Measurements from ENCODE around the gene C12orf76.

Gene C12orf76

DNA sequence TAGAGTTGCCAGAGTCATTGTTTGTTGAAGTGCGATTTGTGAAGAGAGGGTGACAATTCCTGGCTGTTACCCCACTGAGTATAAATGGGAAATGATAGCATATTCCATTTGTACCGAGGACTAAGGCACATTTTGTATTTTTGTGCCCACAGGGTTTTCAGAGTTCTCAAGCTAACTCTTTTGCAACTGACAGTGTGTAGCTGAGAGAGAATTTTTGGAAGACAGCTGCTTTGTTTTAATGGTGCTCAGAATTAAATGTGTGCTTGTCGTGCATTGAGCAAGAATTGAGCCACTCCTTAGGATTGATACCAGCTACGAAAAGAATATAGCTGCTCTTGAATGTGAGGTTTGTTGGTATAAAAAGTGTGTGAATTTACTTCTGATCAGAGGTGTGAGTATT, 27.4 kb downstream of the C12orf76 start:
- DNase-seq, result no peak

DNA sequence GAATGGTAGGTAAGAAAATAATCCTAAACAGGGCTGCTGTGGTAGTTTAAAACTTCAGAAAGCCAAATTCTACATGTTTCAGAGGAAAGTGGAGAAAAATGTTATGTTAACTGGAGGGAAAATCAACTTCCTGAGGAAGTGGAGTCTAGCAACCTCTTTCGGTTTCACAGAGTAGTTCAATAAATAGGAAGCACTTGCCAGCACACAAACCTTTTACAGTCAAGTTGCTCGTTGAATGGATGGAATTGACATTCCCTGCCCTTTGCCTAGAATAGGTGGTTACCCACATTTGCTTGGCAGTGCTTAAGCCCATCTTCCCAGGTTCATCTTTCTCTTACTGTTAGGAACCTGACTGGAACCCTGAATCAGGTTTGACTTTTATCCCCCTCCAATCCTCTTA, 33.2 kb downstream of the C12orf76 start:
- DNase-seq, result no peak

DNA sequence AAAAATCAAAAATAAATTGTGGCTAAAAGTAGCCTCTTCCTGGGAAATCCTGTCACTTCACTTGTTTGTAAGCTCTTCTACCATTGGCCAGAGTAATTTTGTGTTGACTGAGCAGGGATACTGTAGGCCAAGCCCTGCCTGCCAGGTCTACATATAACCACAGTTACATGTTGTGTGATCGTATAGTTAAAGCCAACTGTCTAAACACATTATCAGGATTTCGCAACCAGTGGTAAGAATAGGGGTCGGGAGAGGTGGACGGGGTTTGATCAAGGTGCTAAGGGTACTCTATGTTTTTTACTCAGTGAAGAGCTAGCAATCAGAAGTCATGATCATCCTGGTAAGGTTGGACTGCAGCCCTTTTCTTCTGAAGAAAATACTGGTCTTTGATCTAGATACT, 35.7 kb downstream of the C12orf76 start:
- no peak for DNase-seq

DNA sequence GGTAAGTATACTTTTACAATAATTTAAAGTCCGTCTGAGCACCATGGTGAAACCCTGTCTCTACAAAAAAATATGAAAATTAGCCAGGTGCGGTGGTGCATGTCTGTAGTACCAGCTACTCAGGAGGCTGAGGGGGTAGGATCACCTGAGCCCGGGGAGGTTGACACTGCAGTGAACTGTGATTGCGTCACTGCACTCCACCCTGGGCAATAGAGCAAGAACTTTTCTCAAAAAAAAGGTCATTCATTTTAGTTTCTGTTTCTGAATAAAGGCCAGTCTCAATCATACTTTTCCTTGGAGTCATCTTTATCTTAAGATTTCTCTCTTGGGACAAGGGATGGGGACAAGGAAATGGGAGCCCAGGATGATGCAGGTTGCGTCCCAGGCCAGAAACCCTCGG, 36.2 kb downstream of the C12orf76 start:
- DNase-seq, result no peak

DNA sequence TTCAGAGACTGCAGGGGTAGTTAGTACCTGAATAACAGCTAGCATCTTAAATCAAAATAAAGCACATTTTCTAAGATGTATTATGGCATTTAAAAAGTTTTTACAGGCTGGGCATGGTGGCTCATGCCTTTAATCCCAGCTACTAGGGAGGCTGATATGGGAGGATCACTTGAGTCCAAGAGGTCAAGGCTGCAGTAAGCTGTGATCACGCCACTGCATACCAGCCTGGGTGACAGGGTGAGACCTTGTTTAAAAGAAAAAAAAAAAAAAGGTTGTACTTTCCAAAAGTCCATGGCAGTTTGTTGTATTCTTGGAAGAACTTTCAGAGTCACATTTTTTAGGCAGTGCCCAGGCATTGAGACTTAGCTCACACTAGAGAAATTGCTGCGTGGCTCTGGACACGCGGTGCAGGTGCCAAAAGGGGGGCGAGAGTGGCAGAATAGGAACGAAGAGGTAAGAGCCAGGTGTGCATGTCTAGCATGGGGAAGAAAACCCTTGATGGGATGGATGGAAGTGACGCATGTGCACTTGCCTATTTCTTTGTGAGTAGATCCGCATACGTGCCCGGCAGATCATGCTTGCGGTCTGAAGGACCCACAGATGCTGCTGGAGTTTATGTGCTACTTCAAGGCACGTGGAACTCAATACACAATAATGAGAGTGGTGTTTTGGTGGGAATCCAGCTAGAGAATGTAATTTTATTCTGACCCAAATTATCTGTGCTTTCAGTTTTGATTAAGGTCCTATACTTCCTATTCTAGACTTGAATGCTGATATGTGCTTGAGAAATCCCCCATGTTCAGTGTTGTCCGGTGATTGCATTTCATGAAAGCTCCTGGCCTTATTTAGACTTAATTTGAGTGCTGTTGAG, 37.2 kb downstream of the C12orf76 start:
- no peak for DNase-seq

DNA sequence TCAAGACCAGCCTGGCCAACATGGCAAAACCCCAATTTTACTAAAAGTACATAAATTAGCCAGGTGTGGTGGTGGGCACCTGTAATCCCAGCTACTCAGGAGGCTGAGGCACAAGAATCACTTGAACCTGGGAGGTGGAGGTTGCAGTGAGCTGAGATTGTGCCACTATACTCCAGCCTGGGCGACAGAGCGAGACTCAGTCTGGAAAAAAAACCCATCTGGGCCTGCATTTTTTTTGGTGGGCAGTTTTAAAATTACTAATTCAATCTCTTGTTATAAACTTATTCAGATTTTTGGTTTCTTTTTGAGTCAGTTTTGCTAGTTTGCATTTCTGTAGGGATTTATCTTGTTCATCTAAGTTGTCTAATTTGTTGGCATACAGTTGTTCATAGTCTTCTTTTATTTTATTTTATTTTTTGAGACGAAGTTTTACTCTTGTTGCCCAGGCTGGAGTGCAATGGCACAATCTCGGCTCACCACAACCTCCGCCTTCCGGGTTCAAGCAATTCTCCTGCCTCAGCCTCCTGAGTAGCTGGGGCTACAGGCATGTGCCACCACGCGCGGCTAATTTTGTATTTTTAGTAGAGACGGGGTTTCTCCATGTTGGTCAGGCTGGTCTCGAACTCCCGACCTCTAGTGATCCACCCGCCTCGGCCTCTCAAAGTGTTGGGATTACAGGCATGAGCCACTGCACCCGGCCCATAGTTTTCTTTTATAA, 39.5 kb downstream of the C12orf76 start:
- peak; percentile 37 for DNase-seq

DNA sequence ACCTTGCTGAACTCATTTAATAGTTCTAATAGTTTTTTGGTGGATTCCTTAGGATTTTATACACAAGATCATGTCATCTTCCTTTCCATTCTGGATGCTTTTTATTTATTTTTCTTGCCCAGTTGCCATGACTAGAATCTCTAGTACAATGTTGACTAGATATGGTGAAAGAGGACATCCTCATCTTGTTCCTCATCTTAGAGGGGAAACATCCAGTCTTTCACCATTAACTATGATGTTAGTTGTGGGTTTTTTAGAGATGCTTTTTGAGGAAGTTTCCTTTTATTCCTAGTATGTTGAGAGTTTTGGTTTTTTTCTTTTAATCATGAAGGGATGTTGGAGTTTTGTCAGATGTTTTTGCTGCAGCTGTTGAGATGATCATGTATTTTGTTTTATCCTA, 40.4 kb downstream of the C12orf76 start:
- no peak for DNase-seq

DNA sequence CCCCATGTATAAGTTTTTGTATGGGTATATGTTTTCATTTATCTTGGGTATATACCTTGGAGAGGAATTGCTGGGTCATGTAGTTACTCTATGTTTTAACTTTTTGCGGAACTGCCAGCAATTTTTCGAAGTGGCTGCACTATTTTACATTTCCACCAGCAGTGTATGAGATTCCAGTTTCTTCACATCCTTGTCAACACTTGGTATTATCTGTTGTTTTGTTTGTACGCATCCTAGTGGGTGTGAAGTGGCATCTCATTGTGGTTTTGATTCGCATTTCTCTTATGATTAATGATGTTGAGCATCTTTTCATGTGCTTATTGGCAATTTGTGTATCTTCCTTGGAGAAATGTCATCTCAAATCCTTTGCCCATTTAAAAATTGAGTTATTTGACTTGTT, 42.2 kb downstream of the C12orf76 start:
- no peak for DNase-seq

DNA sequence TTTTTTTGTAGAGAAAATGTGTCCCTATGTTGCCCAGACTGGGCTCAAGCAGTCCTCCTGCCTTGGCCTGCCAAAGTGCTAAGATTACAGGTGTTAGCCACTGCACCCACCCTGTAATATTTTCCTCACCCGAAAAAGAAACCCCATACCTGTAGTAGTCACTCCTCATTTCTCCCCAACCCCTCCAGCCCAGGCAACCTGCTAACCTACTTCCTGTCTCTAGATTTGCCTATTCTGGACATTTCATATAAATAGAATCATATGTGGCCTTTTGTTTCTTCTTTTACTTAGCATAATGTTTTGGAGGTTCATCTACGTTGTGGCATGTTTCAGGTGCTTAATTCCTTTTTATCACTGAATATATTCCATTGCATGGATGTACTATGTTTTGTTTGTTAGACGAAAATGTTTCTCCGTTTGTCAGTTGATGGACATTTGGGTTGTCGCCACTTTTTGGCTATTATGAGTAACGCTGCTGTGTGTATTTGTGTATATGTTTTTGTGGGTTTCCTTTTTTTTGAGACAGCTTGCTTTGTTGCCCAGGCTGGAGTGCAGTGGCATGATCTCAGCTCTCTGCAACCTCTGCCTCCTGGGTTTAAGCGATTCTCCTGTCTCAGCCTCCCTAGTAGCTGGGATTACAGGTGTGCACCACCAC, 42.9 kb downstream of the C12orf76 start:
- DNase-seq, result peak; percentile 34

DNA sequence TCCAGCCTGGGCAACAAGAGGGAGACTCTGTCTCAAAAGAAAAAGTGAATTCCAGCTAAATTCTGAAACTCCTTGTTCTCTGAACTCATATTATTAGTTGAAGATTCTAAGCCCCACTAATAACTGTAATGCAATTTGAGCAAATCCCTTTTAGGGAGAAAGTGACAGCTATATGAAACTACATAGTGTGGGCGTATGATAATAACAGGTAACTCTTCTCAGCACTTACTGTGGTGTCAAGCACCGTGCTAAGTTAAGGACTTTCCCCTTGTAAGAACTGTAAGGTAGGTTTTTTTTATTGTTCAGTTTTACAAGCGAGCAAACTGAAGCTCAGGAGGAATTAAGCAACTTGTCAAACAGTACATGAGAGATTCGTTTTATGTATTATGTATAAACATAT, 43.7 kb downstream of the C12orf76 start:
- DNase-seq, result peak; percentile 21

DNA sequence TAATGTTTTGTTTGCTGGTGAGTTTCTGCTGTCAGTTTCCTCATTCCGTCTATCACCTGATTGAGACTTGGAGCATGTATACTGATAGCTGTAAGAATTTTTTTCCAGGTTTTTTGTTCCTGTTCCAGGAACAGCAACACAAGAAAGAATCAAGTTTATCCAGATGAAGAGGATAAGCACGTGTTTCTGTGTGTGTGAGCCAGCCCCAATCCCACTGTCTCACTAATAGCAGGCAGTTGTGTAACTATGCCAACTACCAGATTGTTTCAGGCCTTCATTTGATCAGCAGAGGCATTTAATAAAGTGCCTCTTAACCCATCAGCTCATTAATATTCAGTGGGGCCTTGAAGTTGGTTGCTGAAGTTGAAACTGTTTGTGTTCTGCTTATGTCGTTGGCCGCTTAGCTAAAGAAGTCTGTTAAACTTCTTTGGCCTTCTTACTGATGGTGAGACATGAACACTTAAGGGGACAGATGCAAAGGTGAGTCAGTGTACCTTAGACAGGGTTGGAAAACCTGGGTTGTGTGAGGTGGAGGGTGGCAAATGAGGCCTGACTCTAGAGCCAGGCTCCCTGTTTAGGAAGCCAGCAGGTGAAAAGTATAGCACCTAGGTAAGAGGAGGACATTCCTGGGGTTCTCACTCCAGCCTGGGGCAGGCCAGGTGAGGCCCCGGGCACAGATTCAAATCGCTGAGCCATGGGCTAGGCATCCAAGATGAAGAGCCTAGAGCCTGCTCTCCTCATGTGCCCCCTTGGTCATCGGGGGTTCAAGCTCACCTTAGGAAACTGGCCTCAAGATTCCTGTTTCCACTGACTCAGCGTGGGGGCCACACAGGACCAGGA, 45.4 kb downstream of the C12orf76 start:
- no peak for DNase-seq

DNA sequence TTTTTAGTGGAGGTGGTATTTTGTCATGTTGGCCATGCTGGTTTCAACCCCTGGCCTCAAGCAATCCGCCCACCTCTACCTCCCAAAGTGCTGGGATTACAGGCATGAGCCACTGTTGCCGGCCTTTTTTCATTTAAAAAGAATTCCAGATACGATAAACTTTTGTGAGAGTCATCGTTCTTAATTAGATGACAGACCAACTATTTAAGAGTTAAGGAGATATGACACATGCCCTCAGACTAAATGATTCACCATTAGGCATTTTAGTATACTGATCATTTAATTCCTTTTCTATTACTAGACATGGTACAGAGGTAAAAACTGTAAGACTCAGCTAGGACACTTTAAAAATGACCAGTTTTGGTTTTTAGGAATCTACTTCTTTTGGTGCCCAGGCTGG, 46.7 kb downstream of the C12orf76 start:
- no peak for DNase-seq

DNA sequence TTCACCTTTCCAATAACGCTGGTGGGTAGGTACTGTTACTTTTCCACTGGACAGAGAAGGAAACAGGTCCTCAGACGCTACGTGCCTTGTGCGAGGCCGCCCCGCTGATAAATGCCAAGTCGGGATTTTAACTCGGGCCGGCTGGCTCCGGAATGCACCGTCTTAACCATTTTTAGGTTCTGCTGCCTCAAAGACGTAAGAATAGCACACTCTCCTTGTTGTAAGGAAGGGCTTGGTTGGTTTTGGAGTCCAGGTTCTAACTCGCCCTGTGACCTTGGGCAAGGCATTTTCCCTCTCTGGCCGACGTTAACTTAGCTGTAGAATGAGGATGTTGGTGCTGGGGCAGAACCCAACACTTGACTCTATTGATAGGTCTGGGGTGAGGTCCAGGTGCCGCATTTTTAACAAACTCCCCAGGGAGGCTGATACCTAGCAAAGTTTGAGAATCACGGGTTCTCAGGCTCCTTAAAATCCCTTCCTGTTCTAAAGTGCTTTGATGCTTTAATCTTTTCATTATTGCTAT, 48.3 kb downstream of the C12orf76 start:
- peak; percentile 35 for DNase-seq

DNA sequence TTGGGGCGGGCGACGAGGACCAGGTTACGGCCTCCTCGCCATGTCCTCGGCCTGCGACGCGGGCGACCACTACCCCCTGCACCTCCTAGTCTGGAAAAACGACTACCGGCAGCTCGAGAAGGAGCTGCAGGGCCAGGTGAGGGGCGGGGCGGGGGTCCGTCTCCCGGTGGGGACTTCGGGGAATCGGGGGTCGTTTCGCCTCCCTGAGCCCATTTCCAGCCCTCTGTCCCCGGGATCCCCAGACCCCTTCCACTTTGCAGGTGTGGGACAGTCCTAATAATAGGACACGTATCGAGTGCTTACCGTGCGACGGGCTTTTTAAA, 48.7 kb downstream of the C12orf76 start:
- DNase-seq, result no peak

DNA sequence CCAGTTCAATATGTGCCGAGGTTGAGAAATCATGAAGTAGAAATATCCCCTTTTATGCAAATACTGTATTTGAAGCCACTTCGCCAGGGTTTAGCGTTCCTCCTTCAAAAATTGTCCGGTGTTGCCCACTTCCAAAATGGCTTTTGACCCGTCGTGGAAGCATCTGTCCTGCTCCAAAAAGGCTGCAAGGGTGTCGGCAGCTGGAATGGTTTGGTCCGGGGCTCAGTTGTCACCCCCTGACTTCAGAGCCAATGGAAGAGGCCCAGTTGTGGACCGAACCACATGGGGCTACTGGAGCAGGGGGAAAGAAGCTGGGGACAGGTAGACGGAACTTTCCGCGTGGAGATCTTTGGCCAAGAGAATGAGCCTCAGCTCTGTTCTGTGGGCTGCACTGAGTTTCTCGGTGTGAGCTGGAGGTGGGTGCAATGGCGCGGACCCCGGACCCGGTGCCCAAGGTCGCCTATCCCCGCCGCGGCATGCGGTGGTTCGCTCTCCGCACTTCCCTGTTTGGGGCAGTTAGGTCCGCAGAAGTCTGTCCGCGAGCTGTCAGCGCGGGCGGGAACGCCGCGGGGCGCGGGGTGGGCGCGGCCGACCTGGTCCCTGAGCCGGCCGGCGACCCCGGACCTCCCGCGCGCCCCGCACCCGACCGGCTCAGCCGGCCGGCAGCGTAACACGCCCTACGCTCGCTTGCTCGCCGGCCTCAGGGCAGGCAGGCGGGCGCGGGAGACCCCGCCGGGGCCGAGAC, 49.2 kb downstream of the C12orf76 start, which contains the start of gene ANKRD13A:
Gene ANKRD13A (plus strand): TSS at position 527 of the 745 bp plus-strand sequence. CDS start 259 bp downstream, outside the sequence.
- DNase-seq, result peak; percentile 90

DNA sequence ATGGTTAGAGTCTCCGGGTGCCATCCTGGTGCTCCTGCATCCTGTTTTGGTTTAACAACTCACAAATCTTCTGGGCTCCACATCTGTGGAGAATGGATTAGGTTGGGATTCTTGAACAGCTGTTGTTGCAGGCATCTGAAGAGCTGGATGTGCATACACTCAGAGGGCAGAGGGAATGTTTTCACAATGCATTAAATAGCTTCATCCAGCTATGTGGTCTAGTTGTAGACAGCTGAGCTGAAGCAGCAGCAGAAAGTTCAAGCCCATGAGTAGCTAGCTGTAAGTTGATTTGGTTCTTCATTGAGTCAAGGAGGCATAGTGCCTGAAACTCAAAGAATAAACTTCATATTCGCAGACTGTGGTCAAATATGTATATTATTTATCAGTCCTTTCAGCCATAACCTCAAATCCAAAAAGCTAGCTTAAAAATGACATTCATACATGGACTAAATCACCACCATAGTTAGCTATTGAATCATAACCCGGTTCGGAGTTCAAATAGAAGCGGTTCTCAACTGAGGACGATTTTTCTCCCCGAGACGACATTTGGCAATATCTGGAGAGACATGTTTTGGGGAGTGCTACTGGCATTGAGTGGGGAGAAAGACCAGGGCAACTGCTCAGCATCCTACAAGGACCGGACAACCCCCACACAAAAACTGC, 50.0 kb downstream of the C12orf76 start:
- DNase-seq, result no peak

DNA sequence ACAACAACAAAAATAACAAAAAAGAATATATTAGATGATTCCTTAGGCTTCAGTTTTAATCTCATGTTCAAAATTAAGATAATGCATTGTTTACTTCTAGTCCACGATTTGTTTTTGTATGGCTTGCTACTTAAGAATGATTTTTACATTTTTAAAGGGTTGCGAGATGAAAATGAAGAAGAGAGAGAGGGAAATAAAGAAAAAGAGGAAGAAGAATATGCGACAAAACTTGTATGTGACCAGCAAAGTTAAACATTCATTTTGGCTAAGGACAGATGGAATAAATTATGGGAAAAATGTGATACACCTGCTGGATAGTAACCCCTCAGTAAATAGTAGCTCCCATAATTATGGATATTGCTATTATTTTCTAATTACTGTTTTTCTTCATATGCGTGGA, 50.9 kb downstream of the C12orf76 start:
- no peak for DNase-seq

DNA sequence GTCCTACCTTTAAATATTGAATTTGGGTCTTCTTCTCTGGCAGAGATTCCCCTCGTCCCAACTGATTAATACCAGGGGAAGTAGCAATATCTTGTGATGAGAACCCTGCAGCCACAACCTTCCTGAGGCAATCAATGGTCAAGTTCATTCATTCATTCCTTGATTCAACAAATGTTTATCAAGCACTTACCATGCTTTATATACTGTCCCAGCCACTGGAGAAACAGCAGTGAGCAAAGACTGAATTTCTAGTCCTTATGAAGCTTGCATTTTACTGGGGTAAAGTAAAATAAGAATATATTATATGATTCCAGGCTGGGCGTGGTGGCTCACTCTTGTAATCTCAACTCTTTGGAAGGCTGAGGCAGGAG, 51.9 kb downstream of the C12orf76 start:
- no peak for DNase-seq

DNA sequence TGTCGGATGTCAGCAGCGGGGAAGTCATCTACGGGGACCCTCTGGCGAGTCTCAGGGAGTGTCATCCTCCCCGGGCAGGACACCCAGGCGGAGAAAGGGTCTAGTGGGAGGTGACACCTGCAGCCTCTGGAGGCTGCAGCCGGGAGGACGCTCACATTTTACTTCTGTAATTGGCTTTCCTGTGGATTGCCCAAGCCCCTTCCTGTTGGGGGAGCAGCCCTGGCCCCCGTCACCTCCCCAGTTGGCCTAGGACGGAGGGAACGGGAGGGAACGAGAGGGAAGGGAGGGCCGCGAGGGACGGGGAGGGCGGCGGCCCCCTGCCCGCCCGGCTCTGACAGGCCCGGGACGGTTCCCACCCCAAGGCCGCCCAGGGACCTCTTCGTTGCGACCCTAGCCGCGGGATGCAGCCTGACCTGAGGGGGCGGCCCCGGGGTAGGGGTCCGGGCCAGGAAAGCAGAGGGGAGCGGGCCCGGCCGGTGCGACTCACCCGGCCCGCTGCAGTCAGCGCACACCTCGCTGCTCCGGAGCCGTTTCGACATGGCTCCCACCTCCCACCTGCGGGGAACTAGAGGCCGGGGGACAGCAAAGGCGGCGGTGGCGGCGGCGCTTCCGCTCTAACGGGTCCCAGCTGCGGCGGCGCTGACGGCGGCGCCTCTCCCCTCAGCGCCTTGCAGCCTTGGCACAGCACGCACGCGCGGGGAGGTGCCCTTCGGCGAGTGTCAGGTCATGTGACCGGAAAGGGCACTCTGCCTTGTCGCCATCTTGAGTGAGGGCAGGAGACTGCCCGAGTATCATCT, 52.4 kb downstream of the C12orf76 start, which contains the start of gene GIT2:
Gene GIT2 (minus strand): TSS at position 683 of the 797 bp plus-strand sequence. CDS start 144 bp downstream, at position 539.
- DNase-seq, result peak; percentile 96

DNA sequence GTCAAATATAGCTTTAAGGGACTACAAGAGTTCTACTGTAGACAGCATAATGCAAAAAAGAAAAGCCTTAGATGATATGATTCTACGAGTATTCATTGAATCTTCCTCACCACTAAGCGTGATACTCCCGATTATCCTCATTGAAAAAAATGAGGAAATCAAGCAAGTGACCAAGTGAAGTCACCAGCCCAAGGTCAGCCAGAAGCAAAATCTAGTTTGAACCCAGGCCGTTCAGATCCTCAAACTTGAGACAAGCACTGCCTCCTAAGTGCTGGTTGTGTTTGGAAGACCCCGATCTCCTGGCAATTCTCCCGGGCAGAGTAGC, 53.0 kb downstream of the C12orf76 start:
- no peak for DNase-seq
